Activated T-cell treated with anti-CD3 and anti-CD28 coated beads, Interleukin-2, amount 50 U/mL, for 1 hour (primary cell): Measurements from ENCODE around the gene DCLK2.

ENCODE experiments used
- DNase-seq: peaks from one replicate; pipeline ENCODE4 v3.0.0-alpha.2; 2020

The DCLK2 gene

GRCh38 chr4:150123087-150123486 is 44.8 kb downstream of the DCLK2 start:
- no peak for DNase-seq

- DNase-seq: no peak
Observed at GRCh38 chr4:150123796-150124677, 45.8 kb downstream of the DCLK2 start.

GRCh38 chr4:150126201-150126863 is 48.1 kb downstream of the DCLK2 start:
- DNase-seq: no peak

- DNase-seq: no peak
Observed at GRCh38 chr4:150126864-150127203, 48.6 kb downstream of the DCLK2 start.

GRCh38 chr4:150127757-150128156 is 49.5 kb downstream of the DCLK2 start:
- DNase-seq: no peak

GRCh38 chr4:150130933-150131332 is 52.7 kb downstream of the DCLK2 start:
- no peak for DNase-seq

- no peak for DNase-seq
Observed at GRCh38 chr4:150131581-150132228, 53.5 kb downstream of the DCLK2 start.

GRCh38 chr4:150133605-150134004 is 55.4 kb downstream of the DCLK2 start:
- DNase-seq: no peak

- DNase-seq: no peak
Observed at GRCh38 chr4:150135134-150135772, 57.0 kb downstream of the DCLK2 start.

GRCh38 chr4:150136036-150136435 is 57.8 kb downstream of the DCLK2 start:
- no peak for DNase-seq

- no peak for DNase-seq
Observed at GRCh38 chr4:150136481-150136880, 58.2 kb downstream of the DCLK2 start.

GRCh38 chr4:150139297-150139865 is 61.1 kb downstream of the DCLK2 start:
- no peak for DNase-seq

- no peak for DNase-seq
Observed at GRCh38 chr4:150140774-150141400, 62.6 kb downstream of the DCLK2 start.

GRCh38 chr4:150141756-150142155 is 63.5 kb downstream of the DCLK2 start:
- DNase-seq: no peak

- no peak for DNase-seq
Observed at GRCh38 chr4:150142831-150143230, 64.6 kb downstream of the DCLK2 start.

- no peak for DNase-seq
Observed at GRCh38 chr4:150145090-150145945, 67.1 kb downstream of the DCLK2 start.

- DNase-seq: no peak
Observed at GRCh38 chr4:150145946-150146340, 67.7 kb downstream of the DCLK2 start.

- DNase-seq: no peak
Observed at GRCh38 chr4:150149381-150149780, 71.1 kb downstream of the DCLK2 start.

- no peak for DNase-seq
Observed at GRCh38 chr4:150150629-150151062, 72.4 kb downstream of the DCLK2 start.

GRCh38 chr4:150152766-150153165 is 74.5 kb downstream of the DCLK2 start:
- no peak for DNase-seq

- DNase-seq: no peak
Observed at GRCh38 chr4:150155391-150155790, 77.1 kb downstream of the DCLK2 start.

- no peak for DNase-seq
Observed at GRCh38 chr4:150156543-150156942, 78.3 kb downstream of the DCLK2 start.
